Cerebellar nuclear complex (tissue), 1 donor: Measurements from ENCODE around the gene KCNQ1.

Source experiments
- DNase-seq, 2 experiments: peaks; one replicate each; lab custom pipeline; 2025; lab: John Stamatoyannopoulos, UW

KCNQ1 gene

DNA sequence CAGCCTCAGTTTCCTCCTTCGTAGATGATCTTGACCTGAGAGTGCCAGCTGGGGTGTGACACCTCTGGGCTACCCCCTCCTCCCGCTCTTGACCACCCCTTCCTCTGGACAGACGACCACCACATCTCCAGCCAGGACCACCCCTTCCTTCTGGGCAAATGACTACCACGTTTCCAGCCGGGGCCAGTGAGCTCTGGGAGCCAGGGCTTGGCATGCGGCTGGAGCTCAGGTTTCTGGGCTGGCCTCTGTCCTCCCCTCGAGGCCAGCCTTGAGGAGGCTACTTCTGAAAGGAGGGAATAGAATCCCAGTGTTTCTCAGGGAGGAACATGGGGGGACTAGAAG lies 134.1 kb downstream of the KCNQ1 start:
- DNase-seq = no peak

DNA sequence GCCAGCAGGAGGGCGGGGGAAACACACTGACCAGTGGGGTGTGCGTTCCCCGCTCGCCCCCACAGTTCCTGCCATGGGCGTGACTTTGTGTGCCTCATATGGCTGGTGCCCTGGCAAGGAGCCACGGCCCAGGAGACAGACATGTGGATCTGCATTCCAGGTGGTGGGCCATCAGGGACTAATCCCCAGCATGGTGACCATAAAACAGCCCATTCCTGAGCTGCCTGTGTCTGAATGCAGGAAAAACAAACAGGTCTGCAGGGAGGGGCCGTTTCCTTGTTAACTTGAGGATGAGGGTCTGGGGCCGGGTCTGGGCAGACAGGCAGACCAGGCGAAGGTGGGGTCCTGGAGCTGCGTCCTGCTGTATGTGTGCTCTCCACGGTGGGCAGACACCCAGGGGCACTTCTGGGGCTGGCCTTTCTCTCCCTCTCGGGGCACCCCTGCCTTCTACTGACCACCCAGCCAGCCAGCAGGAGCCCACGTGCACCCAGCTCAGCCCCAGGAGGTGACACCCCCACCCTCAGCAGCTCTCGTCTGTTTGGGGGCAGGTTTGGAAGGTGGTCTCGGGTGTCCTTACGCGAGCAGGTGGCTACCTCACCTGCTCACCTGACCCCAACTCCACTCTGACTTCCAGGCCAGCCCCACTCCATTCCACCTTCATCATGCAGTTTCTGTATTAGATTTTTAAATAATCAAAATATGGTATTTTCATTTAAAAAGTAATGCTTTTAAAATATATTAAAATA lies 134.7 kb downstream of the KCNQ1 start:
- no peak for DNase-seq

DNA sequence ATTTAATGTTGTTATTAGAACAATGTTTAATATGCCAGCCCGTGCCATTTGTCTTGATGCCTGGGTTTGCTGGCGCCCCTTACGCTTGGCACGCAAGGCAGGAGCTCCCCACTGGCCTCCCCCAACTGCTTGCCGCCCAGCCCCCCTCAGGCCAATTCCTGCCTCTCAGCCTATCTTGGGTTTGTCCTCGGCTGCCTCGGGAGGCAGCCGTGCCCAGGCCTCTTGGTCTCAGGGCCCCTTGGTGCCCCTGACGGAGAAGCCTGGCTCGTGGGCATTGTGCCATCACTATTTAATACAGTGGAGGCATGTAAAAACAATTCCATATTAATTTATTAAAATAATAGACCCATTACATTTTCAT lies 135.2 kb downstream of the KCNQ1 start:
- DNase-seq = no peak

DNA sequence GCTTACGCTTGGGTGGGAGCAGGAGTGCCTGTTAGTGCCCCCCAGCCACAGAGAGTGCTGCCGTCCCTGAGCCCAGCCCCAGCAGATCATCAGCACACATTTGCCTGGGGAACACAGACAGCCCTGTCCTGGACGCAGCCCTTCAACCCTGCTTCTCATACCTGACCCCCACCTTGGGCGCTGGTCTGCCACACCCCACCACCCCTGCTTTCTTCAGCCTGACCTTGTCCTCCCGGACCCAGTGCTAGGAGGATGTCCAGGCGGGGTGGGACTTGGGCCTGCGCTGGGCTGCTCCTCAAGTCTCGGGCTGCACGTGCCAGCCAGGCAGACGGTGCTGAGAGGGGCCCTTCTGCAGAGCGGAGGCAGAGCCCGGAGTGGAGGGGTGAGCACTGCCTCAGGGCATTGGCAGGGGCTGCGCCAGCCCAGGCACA lies 135.8 kb downstream of the KCNQ1 start:
- no peak for DNase-seq

DNA sequence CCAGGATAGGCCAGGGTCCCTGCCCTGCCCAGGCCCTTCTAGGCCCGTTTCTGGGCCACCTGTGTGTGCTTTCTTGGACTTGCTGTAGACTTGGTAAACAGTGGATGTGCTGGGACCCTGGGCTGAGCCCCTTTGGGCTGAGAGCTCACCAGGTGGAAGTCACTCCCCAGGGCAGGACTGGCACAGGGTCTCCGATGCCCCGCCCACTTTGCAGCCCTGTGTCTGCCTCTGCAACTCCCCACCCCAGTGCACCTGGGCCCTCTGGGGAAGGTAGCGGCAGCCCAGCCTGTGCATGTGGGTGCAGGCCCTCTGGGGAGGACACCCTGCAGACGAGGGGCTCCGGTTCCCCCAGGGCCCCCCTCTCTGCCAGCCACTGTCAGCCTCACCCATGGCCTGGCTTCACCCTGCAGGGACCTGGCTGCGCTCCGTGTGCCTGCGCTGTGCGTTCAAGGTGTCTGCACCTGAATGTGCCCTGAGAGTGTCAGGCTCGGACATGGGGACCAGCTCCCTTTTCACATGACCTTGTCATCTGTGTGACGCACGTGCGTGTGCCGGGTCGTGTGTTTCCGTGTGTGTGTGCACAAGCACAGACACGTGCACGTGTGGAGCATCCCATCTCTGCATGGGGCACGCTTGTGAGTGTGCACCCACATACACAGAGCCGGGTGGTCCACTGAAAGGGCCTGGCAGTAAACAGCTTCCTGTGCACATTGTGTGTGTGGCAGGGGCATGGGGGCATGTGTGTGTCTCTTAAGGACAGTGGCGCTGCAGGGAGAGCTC lies 136.5 kb downstream of the KCNQ1 start:
- DNase-seq = no peak

DNA sequence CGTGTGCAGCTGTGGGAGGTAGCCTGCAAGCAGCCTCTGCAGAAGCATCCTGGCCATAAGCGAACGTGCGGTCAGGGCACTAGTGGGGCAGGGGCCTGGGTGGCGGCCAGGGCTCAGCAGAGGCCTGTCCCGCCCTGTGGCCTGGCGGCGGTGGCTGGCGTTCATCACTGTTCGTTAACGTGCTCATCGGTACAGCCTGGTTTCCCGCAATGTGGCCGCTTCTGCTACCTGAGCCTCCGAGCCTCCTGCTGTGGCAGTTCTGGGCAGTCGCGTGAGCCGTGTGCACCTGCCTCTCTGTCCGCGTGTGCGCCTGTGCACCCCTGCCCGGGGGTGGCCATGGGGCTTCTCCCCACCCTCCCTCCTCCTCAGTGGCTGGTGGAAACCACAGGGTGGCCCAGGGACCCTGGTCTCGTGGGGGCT lies 137.1 kb downstream of the KCNQ1 start:
- no peak for DNase-seq

DNA sequence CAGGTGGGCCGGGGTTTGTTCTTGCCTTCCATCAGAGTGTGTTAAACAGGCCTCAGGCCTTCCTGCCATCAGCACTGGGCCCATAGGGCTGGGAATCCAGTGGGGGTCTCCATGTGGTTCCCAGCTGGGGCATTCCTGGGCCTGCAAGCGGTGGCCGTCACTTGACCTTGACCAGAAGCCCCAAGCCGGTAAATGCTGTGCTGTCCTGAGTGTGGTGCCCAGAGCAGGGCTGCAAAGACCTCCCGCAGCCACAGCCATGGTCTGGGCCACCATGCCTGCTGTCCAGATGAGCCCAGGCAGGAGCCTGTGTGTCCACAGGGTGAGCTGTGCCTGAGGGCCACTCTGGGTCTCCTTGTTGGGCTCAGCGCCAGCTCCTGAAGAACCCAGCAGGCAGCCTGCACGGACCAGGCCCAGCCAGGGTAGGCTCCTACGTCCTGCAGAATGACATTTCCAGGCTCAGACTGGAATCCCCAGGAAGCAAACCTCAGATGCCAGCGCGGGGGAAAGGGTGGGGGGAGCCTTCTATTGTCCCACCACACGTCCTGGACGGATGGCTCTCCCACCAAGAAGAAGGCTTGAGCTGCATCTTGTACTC lies 137.6 kb downstream of the KCNQ1 start:
- DNase-seq = no peak

DNA sequence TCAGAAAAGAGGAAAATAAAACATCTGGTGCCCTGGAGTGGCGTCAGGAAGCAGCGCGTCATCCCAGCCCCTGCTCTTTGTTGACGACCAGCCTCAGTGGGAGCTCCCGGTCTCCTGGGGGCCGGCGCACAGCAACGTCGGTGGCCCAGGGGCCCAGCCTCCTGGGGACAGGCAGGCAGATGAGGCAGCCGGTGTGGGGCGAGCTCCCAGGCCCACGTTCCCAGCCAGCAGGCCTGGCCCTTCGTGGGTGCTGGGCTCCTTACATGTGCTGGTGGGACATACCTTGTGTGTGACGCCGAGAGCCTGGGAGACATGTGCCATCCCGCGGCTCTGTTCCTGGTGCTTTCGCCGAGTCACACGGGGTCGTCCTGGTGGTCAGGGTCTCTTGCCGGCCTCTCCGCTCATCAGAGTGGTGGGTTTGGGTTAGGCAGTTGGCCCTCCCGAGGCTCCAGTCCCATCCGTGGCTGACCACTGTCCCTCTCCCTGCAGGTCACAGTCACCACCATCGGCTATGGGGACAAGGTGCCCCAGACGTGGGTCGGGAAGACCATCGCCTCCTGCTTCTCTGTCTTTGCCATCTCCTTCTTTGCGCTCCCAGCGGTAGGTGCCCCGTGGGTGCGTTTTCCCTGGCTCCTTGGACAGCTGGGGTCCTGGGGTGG lies 138.3 kb downstream of the KCNQ1 start:
- DNase-seq = no peak

DNA sequence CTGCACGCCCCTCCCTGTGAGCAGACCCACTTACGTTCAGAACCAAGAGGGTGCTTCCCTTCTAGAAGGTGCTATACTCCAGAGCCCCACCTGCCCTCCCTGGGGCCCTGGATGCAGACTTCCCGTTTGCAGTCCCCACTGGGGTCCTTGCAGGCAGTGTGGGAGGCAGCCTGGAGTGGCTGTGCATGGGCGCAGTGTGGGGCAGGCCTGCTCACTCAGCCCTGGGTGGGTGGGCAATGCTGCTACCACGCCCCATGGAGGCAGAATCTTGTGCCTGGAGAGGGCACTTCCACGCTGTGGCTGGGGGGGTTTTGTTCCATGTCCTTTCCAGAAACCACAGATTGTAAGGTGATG lies 138.8 kb downstream of the KCNQ1 start:
- no peak for DNase-seq

DNA sequence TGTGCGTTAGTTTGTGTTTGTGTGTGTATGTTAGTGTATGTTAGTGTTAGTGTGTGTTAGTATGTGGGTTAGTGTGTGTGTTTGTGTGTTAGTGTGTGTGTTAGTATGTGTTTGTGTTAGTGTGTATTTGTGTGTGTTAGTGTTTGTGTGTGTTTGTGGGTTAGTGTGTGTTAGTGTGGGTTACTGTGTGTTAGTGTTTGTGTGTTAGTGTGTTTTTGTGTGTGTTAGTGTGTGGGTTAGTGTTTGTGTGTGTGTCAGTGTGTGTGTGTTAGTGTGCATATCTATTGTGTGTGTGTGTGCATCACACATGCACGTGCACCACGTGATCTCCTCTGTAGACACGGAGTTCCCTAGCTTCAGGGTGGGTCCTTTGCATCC lies 139.6 kb downstream of the KCNQ1 start:
- DNase-seq = no peak

DNA sequence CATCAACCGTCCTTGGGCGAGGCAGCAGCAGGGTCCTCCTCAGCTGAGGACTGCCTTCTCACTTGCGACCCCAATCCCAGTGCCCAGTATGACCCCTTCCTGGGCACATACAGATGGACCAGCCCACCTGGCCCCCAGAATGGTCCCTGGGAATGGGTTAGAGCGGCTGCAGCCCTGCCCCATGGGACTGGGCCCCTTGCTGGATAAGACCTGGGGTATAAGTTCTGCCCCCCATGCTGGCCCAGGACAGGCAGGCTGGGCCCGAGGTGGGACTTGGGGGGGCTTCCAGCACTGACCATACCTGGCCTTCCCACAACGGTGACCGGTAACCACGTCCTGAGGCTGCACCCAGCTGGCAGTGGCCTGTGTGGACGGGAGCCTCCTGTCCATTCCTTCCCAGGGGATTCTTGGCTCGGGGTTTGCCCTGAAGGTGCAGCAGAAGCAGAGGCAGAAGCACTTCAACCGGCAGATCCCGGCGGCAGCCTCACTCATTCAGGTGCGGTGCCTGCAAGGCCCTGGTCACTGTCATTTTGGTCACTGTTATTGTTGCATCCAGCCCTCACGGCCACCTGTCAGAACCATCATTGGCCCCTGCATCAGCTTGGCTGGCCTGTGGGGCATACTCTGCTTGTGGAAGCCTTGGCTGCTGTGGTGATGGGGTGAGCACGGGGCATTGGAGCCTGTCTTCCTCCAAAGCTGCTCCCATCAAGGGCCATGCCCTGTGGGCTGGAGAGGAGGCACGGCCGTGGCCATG lies 140.2 kb downstream of the KCNQ1 start:
- DNase-seq = no peak

DNA sequence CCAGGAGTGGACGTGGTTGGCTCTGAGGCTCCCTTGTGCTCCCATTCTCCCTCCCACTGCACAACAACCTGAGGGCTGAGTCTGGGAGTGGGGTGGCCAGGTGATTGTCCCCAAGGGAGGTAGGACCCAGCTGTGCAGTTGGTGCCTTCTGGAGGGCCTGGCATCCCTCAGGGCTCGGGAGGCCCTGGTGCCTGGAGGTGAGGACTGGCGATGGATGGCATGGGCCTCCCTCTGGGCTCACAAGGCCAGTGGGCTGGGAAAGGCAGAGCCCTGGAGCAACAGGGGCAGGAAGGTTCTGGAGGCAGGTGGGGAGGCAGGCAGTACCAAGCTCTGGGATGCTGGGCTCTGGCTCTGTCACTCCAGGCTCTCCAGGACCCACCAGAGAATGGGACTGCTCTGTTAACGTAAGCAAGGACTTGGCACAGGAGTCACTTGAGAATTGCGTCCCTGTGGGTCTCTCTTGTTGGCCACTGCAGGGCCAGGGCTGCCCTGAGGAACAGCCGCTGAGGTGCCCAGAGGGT lies 140.8 kb downstream of the KCNQ1 start:
- DNase-seq = no peak

DNA sequence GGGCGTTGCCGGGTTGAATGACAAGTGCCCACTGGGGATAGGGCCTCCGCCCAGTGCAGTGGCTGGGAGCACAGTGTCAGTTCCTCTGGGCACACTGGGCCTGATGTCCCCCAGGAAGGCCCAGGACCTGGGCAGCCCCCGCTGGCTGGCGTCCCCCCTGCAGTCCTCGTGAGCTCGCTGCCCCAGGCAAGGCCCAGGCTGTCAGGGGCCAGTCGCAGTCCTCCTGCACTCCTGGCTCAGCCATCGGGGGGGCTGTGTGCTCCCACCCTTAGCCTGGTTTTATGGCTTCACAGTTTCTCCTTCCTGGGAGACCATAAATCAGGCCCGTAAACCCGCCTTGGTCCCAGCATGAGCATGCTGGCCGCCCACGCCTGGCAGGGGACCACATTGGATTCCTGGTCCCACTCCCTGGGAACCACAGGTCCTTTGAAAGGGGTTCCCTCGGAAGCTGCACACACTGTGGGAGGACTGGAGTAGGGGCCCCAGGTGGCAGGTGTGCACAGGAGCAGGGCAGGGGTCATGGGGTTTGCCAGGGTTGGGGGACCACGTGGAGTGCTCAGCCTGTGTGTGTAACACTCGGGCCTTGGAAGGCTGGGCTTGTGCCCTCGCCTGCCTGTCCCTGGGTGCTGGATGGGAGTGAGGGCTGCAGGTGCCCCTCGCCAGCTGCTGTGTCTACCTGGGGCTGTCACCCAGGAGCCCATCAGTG lies 141.4 kb downstream of the KCNQ1 start:
- DNase-seq = no peak

DNA sequence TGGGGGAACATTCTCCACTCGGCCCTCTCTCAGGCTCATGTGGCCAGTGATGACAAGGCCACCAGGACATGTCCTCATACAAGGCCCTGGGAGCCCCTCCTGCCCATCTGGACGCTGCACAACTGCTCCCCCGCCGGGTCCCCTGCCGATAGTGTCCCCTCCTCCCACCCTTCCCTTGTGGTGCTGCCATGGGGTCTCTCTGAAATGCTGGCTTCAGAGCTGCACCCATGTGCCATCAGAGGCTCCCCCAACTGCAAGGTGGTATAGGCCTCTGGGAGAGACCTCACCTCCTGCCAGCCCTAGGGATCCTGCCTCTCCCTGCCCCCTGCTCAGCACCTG lies 142.0 kb downstream of the KCNQ1 start:
- no peak for DNase-seq

DNA sequence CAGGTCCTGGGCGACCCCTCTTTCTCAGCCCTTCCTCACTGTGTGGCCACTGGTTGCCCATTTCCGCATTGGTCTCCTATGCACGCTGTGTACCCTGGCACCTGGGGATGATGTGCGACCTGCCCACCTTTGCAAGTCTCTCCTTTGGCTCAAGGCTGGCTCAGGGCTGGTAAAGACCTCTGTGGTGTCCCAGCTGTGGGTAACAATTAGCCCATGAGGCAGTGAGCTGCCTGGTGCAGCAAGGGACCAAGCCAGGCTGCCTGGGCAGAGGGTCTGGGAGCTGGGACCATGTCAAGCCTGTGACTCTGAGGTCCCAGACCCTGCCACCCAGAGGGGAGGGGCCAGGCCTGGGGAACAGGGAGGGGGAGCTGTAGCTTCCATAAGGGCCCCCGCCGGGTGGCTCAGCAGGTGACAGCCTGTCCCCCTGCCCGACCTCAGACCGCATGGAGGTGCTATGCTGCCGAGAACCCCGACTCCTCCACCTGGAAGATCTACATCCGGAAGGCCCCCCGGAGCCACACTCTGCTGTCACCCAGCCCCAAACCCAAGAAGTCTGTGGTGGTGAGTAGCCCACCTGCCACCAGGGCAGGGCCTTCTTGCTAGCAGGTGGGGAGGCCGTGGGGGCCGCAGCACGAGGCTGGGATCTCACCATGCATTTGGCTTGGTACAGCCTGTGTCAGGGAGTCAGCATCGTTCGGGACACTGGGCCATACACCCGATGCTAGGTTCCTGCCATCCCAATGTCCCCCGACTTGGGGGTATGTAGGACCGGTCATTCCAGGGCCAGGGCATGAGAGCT lies 142.5 kb downstream of the KCNQ1 start:
- no peak for DNase-seq

DNA sequence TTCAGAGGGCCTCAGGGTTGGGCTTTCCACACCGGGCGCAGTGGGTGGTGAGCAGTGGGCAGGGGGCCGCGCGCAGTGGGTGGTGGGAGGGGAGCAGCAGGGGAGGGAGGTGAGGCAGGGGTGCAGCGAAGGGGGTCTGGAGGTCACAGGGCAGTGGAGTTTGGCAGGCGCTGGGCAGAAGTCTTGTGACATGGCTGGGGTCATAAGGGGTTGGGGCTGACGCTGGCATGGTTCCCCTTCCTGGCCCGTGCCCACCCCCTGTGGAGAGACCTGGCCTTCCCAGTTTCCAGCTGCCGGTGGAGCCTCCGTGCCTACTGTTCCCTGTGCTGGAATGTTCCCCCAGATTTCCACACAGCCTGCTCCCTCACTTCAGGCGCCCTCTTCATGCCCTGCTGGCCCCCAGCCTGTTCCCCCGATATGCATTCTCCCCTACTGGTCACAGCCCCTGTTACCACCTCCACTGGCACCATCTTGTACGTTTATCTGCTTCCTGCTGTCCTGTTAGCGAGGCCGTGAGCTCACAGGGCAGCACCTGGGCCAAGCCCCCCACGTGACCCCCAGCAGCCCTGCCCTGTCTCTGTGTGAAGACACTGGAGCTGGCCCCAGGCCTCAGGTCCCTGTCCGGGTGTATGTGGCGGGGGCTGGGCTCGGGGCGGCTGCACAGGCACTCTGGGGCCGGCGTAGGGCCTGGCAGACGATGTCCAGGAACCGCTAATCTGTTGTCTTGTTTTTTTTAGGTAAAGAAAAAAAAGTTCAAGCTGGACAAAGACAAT lies 143.4 kb downstream of the KCNQ1 start:
- DNase-seq = no peak

DNA sequence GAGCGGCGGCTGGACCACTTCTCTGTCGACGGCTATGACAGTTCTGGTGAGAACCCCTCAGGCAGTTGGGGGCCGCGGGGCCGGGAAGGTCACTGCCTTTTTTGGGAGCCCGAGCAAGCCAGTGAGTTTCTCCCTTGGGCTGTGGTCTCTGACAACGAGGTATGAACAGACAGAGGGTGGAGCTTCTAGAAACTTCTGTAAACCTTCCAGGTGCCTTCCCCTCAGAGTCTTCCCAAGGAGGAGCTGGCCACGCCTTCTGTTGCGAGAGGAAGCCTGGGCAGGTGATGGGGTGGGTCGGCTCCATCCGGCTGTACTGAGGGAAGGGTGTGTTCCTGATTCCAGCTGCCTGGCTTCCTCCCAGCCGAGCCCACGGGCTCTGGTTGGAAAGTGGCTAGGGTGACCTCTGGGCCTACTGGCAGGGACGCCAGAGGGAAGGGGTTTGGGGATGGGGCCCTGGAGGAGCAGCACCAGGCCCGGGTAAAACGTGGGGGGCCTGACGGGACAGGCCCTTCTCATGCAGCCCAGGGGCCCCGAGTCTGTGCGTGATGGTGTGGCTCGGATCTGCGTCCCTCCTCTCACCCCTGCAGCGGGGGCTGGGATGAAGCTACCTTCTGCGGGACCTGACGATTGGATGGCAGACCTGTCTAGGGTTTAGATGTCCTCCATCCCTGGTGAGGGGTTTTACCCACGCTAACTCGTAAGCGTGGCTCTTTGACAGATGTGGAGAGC lies 144.2 kb downstream of the KCNQ1 start:
- no peak for DNase-seq

DNA sequence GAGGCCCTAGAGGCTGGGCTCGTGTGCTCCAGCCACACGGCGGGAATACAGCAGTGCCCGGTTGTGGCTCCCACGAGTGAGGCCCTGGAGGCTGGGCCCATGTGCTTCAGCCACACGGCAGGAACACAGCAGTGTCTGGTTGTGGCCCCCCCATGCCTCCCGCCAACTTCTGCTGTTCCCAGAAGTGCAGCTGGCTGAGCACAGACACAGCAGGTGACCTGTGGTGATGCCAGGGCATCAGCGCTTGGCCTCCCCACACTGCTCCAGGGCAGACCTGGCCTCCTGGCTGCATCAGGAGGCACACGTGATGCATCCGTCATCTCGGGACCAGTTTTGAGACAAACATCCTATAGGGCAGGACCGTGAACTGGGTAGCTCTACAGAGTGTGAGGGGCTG lies 144.7 kb downstream of the KCNQ1 start:
- no peak for DNase-seq
